Endothelial cell of umbilical vein (primary cell): Measurements from ENCODE around the gene CA11. TPM values are rescaled to one million over a fixed set of nuclear protein-coding genes. Genes with fewer than 3 reads are reported as not detected.

ENCODE experiments used
- BruUV-seq: library from RNA; stranded (reverse); fragments of 400-500 nt; replicated peaks from 2 replicates; lab custom pipeline; 2021; lab: Mats Ljungman, UMichigan
- CTCF ChIA-PET: fragments of 300-600, 350-600 bp; sonication (Branson Sonifier 250); formaldehyde crosslinking; loops from one replicate; lab custom pipeline; 2021; ENCODE audit warnings: antibody characterized with exemption, inconsistent platforms; lab: Charles Lee
- POLR2A ChIA-PET: fragments of 300-600, 350-600 bp; sonication (Branson Sonifier 250); formaldehyde crosslinking; loops from one replicate; lab custom pipeline; 2021; ENCODE audit warnings: antibody characterized with exemption, inconsistent platforms; lab: Charles Lee
- DNase-seq: peaks from one replicate; pipeline ENCODE4 v3.0.0-alpha.2; 2011; ENCODE audit warnings: low read depth, low spot score
- FAIRE-seq: peaks from 2 replicates; lab custom pipeline; 2011; peaks lifted over from hg19 to GRCh38; lab: Jason Lieb, UNC
- H2AFZ ChIP-seq: 2 replicates; pipeline ENCODE4 v1.6.0; 2012; ENCODE audit warnings: low read depth, low read length, control low read depth, inconsistent platforms
- H3K27ac ChIP-seq: 2 replicates; pipeline ENCODE4 v1.5.1; 2011; ENCODE audit warnings: low read depth, mild to moderate bottlenecking, control low read depth, low read length, moderate library complexity; ENCODE audit not compliant: insufficient read depth
- H3K27me3 ChIP-seq, 2 experiments: 2 replicates each; pipeline versions ENCODE4 v1.6.0 to v1.6.1; 2011; ENCODE audit warnings: low read length in 2 of 2, mixed read lengths in 1 of 2; ENCODE audit not compliant: control insufficient read depth in 2 of 2, insufficient read depth in 2 of 2
- H3K36me3 ChIP-seq, 2 experiments: 2 replicates in 1 of 2; 3 replicates in 1 of 2; pipeline ENCODE4 v1.5.1; 2011; ENCODE audit warnings: low read length in 2 of 2, mild to moderate bottlenecking in 1 of 2, moderate library complexity in 1 of 2; ENCODE audit not compliant: control insufficient read depth in 2 of 2, insufficient read depth in 2 of 2; ENCODE audit errors: extremely low read depth in 1 of 2
- H3K4me1 ChIP-seq: 3 replicates; pipeline ENCODE4 v1.5.1; 2011; ENCODE audit warnings: mild to moderate bottlenecking, low read length; ENCODE audit not compliant: control insufficient read depth, insufficient read depth; ENCODE audit errors: extremely low read depth
- H3K4me2 ChIP-seq: 2 replicates; pipeline ENCODE4 v1.6.1; 2011; ENCODE audit warnings: low read length, control low read depth, mixed read lengths; ENCODE audit not compliant: insufficient read depth
- H3K4me3 ChIP-seq, 3 experiments: fragments of 200-600 bp in 1 of 3; sonication (generic), shearing (Covaris generic) in 1 of 3; replicated peaks in 1 of 3; 2 replicates each; pipeline ENCODE4 v1.5.1; 2011 to 2016; ENCODE audit warnings: control low read depth in 3 of 3, low read length in 3 of 3, mild to moderate bottlenecking in 2 of 3, inconsistent platforms in 1 of 3, low read depth in 1 of 3, moderate library complexity in 1 of 3; ENCODE audit not compliant: insufficient read depth in 1 of 3
- H3K79me2 ChIP-seq: 2 replicates; pipeline ENCODE4 v1.6.0; 2012; ENCODE audit warnings: low read length, inconsistent platforms; ENCODE audit not compliant: control insufficient read depth, insufficient read depth
- H3K9ac ChIP-seq: replicated peaks from 2 replicates; pipeline ENCODE3; 2011; ENCODE audit warnings: low read length, control low read depth; ENCODE audit not compliant: insufficient read depth; ENCODE audit errors: extremely low read depth
- H3K9me1 ChIP-seq: replicated peaks from 3 replicates; pipeline ENCODE4 v1.6.0; 2011; ENCODE audit warnings: mild to moderate bottlenecking, low read length; ENCODE audit not compliant: control insufficient read depth, insufficient read depth; ENCODE audit errors: extremely low read depth
- H3K9me3 ChIP-seq: replicated peaks from 2 replicates; pipeline ENCODE4 v1.5.1; 2012; ENCODE audit warnings: low read length, inconsistent platforms; ENCODE audit not compliant: control insufficient read depth, insufficient read depth
- H4K20me1 ChIP-seq: replicated peaks from 2 replicates; pipeline ENCODE3; 2011; ENCODE audit warnings: mild to moderate bottlenecking, low read length; ENCODE audit not compliant: control insufficient read depth, insufficient read depth; ENCODE audit errors: extremely low read depth
- CTCF ChIP-seq, 2 donors: IDR thresholded peaks; 1 replicate in 1 of 2; 2 replicates in 1 of 2; pipeline ENCODE4 v1.5.1; 2011; ENCODE audit warnings: low read length in 2 of 2, mild to moderate bottlenecking in 2 of 2, moderate library complexity in 2 of 2, control low read depth in 1 of 2, inconsistent platforms in 1 of 2, low read depth in 1 of 2; ENCODE audit not compliant: insufficient read depth in 1 of 2; ENCODE audit errors: extremely low read depth in 1 of 2
- EZH2 ChIP-seq: IDR thresholded peaks from 2 replicates; pipeline ENCODE4 v1.6.1; 2012; ENCODE audit warnings: borderline replicate concordance, low read depth, mild to moderate bottlenecking, moderate library complexity, low read length, inconsistent platforms; ENCODE audit not compliant: severe bottlenecking
- FOS ChIP-seq: IDR thresholded peaks from 2 replicates; pipeline ENCODE4 v1.6.1; 2011; ENCODE audit warnings: mild to moderate bottlenecking, low read length, moderate library complexity, borderline replicate concordance; ENCODE audit not compliant: insufficient read depth
- GATA2 ChIP-seq: IDR thresholded peaks from 2 replicates; pipeline ENCODE4 v1.7.0; 2011; ENCODE audit warnings: low read depth, mild to moderate bottlenecking, moderate library complexity, mixed read lengths, low read length; ENCODE audit not compliant: insufficient read length, insufficient read depth
- JUN ChIP-seq: IDR thresholded peaks from 2 replicates; pipeline ENCODE4 v1.6.1; 2011; ENCODE audit warnings: borderline replicate concordance, low read depth; ENCODE audit not compliant: insufficient read length, insufficient read depth
- MAX ChIP-seq: IDR thresholded peaks from 2 replicates; pipeline ENCODE4 v1.6.1; 2011; ENCODE audit not compliant: insufficient read depth, insufficient read length
- MYC ChIP-seq: IDR thresholded peaks from one replicate; pipeline ENCODE4 v1.6.1; 2011; ENCODE audit warnings: mild to moderate bottlenecking, low read depth, low read length
- POLR2A ChIP-seq: IDR thresholded peaks from 2 replicates; pipeline ENCODE4 v1.6.1; 2012; ENCODE audit warnings: low read depth, mild to moderate bottlenecking, control low read depth, low read length
- POLR2AphosphoS5 ChIP-seq: IDR thresholded peaks from 2 replicates; pipeline ENCODE4 v1.6.1; 2012; ENCODE audit warnings: low read depth, mild to moderate bottlenecking, control low read depth, low read length, moderate library complexity; ENCODE audit not compliant: insufficient read depth
- dilution Hi-C: fragments of 300-500 bp; cut with MboI; formaldehyde crosslinking; loops from one replicate; pipeline ENCODE4 v1.15.0; 2019; ENCODE audit warnings: low sequenced_read_pairs; ENCODE audit not compliant: extremely low pct_ligation_motif_present
- intact Hi-C: fragments of 100-400 bp; cut with micrococcal nuclease; formaldehyde crosslinking; loops from one replicate; pipeline ENCODE4 v1.10.0; 2022
- polyA plus RNA-seq, 4 experiments: library from polyadenylated mRNA; depleted of rRNA in 3 of 4; stranded (reverse) in 3 of 4; unstranded in 1 of 4; fragments of >200 nt; gene quantifications; 2 replicates each; pipeline versions ENCODE4 v1.2.1 to v1.2.3, GENCODE V29; 2011 to 2012; ENCODE audit warnings: missing spikeins in 1 of 4
- total RNA-seq: library from RNA; stranded (reverse); gene quantifications from 2 replicates; pipeline ENCODE4 v1.2.3, GENCODE V29; 2021

The CA11 gene
- total and polyA plus RNA-seq, 2 donors (not counting 3 experiments of a cell fraction or from before 2014, with no cell fraction given) = 2.8 to 4.7 TPM

- H3K4me3 ChIP-seq = peak within 1 kb of the TSS in 2 of 3 experiments; percentile 30 to 34
- H3K4me2 ChIP-seq = peak within 1 kb of the TSS; percentile 49
- no peak for FAIRE-seq
- H3K9ac ChIP-seq = peak within 1 kb of the TSS; percentile 45
- intact Hi-C loops (loop anchor here (1.0 to 10.0 kb wide), 3 partner anchors 18 to 358 kb away; partner anchors contain the start of genes GYS1, RPL18, RUVBL2 and SPHK2), dilution Hi-C loops (no loop called here)
- no peak within 1 kb of the TSS for H3K27ac ChIP-seq
- peaks cover 3 to 13% of the 10 kb centered on the region in 2 experiments for H3K27me3 ChIP-seq
- CTCF ChIA-PET = no interaction called here
- DNase-seq = no peak
- no peaks in the 10 kb centered on the region for H4K20me1 ChIP-seq
- BruUV-seq = no TSS peak
- H3K79me2 ChIP-seq = no peaks in the 10 kb centered on the region
- TF ChIP-seq MYC = no peak
- no peak for TF ChIP-seq MAX
- no peak for TF ChIP-seq FOS
- TF ChIP-seq POLR2A = no peak
- TF ChIP-seq GATA2 = no peak
- TF ChIP-seq POLR2AphosphoS5 = no peak
- peak; percentile 3 to 9 for TF ChIP-seq CTCF (IDR thresholded peaks at IDR 0.05; ENCODE audit: extremely low read depth in 1 of 2, insufficient read depth in 1 of 2, low read depth in 1 of 2, low read length in 2 of 2)
- TF ChIP-seq EZH2 = peak; percentile 43
- no peak for TF ChIP-seq JUN
- no peaks in the 10 kb centered on the region for H3K9me1 ChIP-seq
- H2AFZ ChIP-seq = peak within 1 kb of the TSS; percentile 76
- POLR2A ChIA-PET = no interaction called here
- no peaks in the 10 kb centered on the region for H3K36me3 ChIP-seq
- no peaks in the 10 kb centered on the region for H3K9me3 ChIP-seq
- peaks cover 26% of the 10 kb centered on the region for H3K4me1 ChIP-seq
Observed at GRCh38 chr19:48636859-48637448, 9.0 kb downstream of the CA11 start, which contains the start of gene DBP. TSS of gene DBP (minus strand) at chr19:48637379. CDS start at chr19:48636994, 385 bp downstream.
